GM13977 (cell line): Measurements from ENCODE around the gene DAZAP2.
"Not testable (repeated sequence)": the region's sequence is repeated elsewhere in the genome, so short reads cannot be mapped to it uniquely, and the experiment has no call there.

ENCODE experiments used
- DNase-seq: peaks from one replicate; pipeline ENCODE4 v3.0.0; 2012; ENCODE audit warnings: low spot score
- in situ Hi-C: fragments of 300-500 bp; cut with MboI; formaldehyde crosslinking; loops from one replicate; pipeline ENCODE4 v1.12.0; 2022; ENCODE audit warnings: low sequenced_read_pairs, low pct_unique_long_range_greater_than_20kb, mixed read lengths, inconsistent platforms; ENCODE audit not compliant: unreplicated experiment
- TF ChIP-seq, protein P1 (sequence below): IDR thresholded peaks from 2 replicates; pipeline ENCODE4 v1.5.1; 2012; ENCODE audit warnings: mild to moderate bottlenecking, control low read depth; ENCODE audit not compliant: insufficient read depth; ENCODE audit errors: extremely low read depth, missing control alignments

DAZAP2 gene

DNA sequence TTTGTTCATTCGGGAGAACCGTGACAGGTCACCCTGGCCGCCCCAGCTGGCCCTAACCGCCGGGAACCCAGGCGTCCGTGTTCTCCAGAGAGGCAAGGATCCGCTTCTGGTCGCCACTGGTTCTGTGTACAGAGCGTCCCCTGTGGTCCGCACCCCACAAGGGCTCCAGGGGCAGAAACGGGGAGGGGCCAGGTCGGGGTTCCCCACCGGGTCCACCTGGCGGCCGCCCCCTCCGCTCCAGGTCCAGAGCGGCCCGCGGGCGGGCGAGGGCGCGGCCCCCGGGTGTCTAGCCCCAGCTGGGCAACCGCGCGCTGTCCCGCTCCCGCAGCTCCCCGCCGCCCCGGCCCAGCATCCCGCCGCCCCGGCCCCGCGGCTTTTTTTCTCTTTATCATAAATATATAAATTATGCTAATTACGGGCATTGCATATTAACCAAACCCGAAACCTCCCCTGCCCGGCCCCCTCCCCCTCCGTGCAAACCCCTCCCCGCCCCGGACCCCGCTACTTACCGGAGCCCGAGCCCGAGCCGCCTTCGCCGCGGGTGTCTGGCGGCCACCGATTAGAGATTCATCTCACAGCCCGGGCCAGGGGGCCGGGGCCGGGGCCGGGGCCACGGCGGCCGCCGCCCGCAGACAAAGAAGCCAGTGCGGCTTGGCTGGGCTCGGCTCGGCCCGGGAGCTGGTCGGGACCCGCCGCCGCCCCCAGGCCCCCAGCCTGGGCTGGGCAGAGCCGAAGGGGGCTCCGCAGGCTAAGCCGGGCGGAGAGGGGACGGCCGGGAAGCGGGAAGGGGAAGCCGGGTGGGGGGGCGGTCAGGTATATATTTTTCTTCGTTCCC, 21.3 kb upstream of the DAZAP2 start:
- TF ChIP-seq, protein P1, sequence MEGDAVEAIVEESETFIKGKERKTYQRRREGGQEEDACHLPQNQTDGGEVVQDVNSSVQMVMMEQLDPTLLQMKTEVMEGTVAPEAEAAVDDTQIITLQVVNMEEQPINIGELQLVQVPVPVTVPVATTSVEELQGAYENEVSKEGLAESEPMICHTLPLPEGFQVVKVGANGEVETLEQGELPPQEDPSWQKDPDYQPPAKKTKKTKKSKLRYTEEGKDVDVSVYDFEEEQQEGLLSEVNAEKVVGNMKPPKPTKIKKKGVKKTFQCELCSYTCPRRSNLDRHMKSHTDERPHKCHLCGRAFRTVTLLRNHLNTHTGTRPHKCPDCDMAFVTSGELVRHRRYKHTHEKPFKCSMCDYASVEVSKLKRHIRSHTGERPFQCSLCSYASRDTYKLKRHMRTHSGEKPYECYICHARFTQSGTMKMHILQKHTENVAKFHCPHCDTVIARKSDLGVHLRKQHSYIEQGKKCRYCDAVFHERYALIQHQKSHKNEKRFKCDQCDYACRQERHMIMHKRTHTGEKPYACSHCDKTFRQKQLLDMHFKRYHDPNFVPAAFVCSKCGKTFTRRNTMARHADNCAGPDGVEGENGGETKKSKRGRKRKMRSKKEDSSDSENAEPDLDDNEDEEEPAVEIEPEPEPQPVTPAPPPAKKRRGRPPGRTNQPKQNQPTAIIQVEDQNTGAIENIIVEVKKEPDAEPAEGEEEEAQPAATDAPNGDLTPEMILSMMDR, result peak; percentile 55
- in situ Hi-C loops, result no loop called here
- DNase-seq, result peak; percentile 87

DNA sequence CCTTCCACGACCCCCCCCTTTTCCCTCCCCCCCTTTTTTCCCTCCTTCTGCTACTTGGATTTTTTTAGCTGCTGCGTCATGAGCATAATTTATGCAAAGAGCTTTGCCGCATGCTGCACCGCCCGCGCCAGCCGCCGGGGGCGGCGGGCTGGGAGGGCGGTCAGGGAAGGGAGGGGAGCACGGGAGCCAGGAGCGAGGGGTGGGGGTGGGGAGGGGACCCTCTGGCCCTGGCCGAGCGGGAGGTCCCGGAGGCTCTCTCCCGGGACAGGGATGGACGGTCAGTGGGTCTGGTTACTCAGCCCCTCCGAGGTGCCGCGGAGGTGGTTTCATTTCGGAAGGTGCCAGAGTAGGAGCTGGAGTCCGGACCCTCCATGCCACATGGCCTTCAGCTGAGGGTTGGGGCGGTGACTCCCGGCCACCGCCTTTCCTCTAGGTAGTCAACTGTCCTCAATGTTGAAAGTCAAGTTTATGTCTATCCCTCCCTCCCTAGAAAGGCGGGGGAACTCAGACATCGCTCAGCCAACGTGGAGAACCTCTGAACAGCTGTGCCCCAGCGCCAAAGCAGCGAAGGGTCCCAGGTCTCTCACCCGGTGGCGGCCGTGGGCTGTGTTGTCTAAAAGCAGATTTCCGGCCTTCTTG, 20.5 kb upstream of the DAZAP2 start, which contains the start of gene POU6F1:
TSS of gene POU6F1 (minus strand) at position 95 of the 639 bp plus-strand sequence. CDS start 11,226 bp downstream, outside the sequence.
- in situ Hi-C loops, result no loop called here
- peak; percentile 90 for DNase-seq
- TF ChIP-seq, protein P1, result peak; percentile 23

DNA sequence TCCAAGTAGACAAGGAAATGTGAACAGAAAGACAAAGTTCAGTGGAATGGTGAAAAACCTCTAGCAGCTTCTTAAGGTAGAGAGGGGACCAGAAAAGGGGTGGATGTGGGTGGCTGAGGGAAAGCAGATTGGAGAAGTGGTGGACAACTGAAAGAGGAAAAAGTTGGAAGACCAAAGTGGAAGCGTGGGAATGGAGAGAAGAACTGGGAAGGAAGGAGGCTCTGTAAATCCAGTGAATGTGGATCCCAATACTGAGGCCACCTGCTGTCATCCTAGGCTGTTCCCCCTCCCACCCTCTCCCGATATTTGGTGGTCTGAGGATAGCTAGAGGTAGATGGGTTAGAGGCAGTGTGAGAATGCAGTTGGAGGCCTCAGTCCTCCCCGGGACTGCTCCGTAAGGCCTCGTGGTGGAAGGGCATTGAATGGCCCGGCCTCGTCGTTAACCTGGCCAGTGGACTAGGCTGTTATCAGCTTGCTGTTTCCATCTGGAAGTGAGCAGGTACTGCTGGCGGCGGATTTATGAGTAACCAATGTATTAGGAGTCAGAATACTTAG, 19.9 kb upstream of the DAZAP2 start:
- in situ Hi-C loops, result no loop called here
- no peak for DNase-seq
- TF ChIP-seq, protein P1, result no peak

DNA sequence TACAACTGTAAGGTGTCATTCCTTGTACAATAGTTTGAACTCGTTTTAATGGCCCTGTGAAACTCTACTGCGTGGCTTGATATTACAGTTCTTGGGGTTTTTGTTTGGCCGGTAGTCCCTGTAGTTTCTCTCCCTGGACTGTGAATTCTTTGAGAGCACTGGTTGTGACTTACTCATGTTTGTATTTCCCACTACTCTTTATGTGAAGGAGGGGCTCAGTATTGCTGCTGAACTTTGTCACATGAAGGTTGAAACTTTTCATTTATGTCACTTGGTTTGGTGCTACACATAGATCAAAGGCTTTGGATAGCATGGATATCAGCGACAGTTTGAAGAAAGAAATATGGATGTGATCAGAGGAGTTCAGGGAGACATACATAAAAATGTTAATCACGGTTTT, 19.3 kb upstream of the DAZAP2 start:
- in situ Hi-C loops, result no loop called here
- DNase-seq, result no peak
- TF ChIP-seq, protein P1, result no peak

DNA sequence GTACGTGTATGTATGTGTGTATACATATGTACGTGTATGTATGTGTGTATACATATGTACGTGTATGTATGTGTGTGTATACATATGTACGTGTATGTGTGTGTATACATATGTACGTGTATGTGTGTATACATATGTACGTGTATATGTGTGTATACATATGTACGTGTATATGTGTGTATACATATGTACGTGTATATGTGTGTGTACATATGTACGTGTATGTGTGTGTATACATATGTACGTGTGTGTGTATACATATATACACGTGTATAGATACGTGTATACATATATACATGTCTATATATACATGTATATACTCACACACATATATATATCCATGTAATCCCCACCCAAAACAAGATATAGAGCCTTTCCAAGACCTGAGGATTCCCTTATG, 18.8 kb upstream of the DAZAP2 start:
- DNase-seq, in situ Hi-C loops: not testable (repeated sequence)

DNA sequence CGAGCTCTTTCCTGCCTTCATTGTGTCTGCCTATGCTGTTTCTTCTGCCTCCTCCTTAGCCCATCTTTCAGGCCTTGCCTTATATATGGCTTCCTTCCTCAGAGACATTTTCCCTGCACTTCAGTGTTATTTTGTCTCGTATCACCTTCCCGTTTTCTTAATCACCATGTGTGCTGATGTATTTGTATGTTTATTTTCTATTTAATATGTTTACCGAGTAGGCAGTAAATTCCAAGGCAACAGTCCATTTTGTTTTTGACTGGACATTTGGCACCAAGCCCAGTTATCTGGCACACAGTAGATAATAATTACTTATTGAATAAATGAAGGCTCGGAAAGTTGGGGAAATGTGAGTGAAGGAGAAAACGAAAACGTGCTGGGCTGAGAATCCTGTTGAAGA, 16.2 kb upstream of the DAZAP2 start:
- DNase-seq, result no peak
- in situ Hi-C loops, result no loop called here
- TF ChIP-seq, protein P1, result no peak

DNA sequence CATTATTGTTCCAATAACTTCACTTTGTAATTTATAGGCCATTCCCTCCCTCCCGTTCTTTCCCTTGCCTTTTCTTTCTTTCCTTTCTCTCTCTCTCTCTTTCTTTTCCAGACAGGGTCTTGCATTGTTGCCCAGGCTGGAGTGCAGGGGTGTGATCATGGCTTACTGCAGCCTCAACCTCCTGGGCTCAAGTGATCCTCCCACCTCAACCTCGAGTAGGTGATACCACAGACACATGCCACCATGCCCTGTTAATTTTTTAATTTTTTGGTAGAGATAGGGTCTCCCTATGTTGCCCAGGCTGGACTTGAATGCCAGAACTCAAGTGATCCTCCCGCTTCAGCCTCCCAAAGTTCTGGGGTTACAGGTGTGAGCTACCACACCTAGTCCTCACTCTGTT, 14.0 kb upstream of the DAZAP2 start:
- in situ Hi-C loops, result no loop called here
- TF ChIP-seq, protein P1, result no peak
- no peak for DNase-seq
